Measurements from ENCODE around the gene TALDO1.
"Not testable (repeated sequence)": the region's sequence is repeated elsewhere in the genome, so short reads cannot be mapped to it uniquely, and the experiment has no call there.

The TALDO1 gene

DNA sequence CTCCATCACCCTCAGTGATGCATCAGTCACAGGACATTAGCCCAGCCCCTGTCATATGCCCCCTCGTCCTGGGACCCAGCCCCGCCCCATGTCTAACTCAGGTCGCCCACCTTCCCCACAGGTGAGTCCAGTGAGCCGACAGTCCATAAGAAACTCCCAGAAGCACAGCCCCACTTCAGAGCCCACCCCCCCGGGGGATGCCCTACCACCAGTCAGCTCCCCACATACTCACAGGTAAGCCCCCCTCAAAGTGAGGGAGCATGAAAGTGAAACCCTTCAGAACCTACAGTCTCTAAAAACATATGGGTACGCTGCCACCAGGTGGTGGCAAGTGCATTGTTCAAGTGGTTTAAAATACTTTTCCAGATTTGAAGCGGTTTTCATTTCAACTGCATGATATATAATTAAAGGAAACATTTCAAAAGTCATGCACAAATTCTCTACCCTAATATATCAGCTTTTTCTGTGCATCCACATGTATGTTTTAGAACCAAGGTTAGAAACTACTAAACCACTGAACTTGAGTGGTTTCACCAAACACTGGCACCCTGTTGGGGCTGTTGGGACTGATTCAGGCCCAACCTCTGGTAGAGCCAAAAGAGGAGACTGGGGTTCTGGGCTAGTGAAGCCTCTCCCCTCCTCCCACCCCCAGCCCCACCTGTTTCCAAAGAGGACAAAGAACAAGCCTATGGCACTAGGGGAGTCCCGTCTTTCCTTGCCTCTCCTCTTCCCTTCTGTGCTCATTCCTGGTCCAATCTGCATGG, 24.0 kb upstream of the TALDO1 start:
- Mint-ChIP-seq H3K36me3 (ENCODE audit: low read depth) (no peaks in the 10 kb centered on the region), H3K4me1 (ENCODE audit: low read depth) (peaks cover 10% of the 10 kb centered on the region), H3K9me3 (no peaks in the 10 kb centered on the region), H3K4me3 (peak overlapping the region; percentile 74), H3K27me3 (ENCODE audit: low read depth) (peaks cover 35% of the 10 kb centered on the region), H3K27ac (no peak overlapping the region)
- peak; percentile 46 for DNase-seq (ENCODE audit: low spot score)

DNA sequence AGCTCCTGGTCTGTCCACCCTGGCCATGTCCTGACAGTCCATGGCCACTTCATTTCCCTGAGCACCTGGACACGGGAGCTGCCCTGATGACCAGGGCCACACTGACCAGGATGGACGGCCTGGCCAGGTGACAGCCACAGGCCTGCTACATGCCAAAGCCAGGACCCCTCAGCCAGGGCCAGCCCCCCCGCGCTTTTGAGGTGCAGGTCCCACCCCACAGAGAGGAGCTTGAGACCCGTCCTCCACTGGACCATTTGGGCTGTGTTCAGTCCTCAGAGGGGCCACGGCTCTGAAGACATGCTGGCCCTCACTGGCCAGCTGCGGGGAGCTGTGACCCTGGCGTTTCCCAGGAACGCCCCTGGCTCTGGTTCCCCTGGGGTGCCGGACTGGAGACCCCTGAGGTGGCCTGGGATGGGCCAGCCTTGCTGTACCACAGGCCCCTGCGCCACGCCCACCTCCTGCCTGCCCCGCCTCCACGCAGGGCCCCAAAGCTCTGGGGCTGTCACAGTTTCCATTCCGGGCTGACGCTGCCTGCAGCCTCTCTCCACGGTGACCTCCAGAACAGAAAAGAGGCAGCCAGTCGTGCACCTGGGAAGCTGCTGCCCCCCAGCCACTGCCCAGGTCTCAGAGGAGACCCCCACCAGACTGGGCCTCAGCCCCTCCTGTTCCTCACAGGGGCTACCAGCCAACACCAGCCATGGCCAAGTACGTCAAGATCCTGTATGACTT, 23.1 kb upstream of the TALDO1 start:
- Mint-ChIP-seq H3K4me1 (ENCODE audit: low read depth) (peaks cover 10% of the 10 kb centered on the region), H3K27me3 (ENCODE audit: low read depth) (peaks cover 31% of the 10 kb centered on the region), H3K4me3 (peak overlapping the region; percentile 29), H3K9me3 (no peaks in the 10 kb centered on the region), H3K27ac (no peak overlapping the region), H3K36me3 (ENCODE audit: low read depth) (no peaks in the 10 kb centered on the region)
- DNase-seq (ENCODE audit: low spot score), result no peak

DNA sequence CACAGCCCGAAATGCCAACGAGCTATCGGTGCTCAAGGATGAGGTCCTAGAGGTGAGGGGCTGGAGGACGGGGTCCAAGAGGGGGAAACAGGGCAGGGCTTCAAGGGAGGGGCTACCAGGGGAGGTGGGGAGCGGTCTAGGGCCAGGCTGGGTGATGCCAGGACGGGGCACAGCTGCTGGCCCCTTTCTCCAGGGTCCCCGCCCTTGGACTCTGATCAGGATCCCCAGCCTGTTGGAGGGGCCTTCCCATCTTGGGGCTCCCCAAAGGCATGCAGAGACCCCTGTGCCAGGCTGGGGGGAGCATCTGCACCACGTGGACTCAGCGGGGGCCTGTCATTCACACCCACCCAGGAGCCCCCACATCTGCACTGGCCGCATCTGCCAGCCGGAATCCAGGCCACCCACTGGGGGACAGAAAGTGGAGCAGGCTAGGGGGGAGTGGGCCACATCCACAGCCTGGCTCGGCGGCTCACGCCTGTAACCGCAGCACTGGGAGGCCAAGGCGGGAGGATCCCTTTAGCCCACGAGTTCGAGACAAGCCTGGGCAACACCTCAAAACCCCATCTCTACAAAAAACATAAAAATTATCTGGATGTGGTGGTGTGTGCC, 22.4 kb upstream of the TALDO1 start:
- DNase-seq (ENCODE audit: low spot score), result no peak
- no peaks in the 10 kb centered on the region for H3K9me3 Mint-ChIP-seq
- H3K27ac Mint-ChIP-seq, result no peak overlapping the region
- H3K27me3 Mint-ChIP-seq (ENCODE audit: low read depth), result peaks cover 25% of the 10 kb centered on the region
- peak overlapping the region; percentile 77 for H3K4me3 Mint-ChIP-seq
- H3K4me1 Mint-ChIP-seq (ENCODE audit: low read depth), result peaks cover 10% of the 10 kb centered on the region
- H3K36me3 Mint-ChIP-seq (ENCODE audit: low read depth), result no peaks in the 10 kb centered on the region

DNA sequence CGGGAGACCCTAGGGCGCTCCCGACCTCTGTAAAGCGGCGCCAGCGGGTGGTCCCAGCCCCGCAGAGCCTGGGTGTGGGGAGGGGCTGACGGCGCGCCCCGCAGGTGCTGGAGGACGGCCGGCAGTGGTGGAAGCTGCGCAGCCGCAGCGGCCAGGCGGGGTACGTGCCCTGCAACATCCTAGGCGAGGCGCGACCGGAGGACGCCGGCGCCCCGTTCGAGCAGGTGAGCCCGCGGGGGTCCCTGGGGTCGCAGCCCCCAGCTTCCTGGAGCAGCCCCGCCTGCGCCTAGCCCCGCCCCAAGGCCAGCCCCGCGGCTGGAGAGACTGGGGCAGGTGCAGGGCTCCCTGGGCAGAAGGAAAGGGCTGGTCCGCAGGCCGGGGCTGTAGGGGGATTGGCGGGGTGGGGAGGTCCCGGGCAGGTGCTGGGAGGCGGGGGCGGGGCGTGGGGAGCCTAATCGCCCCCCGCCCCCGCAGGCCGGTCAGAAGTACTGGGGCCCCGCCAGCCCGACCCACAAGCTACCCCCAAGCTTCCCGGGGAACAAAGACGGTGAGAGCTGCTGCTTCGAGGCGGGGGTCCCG, 21.6 kb upstream of the TALDO1 start:
- Mint-ChIP-seq H3K36me3 (ENCODE audit: low read depth) (no peaks in the 10 kb centered on the region), H3K27ac (no peak overlapping the region), H3K27me3 (ENCODE audit: low read depth) (peaks cover 20% of the 10 kb centered on the region), H3K4me1 (ENCODE audit: low read depth) (peaks cover 10% of the 10 kb centered on the region), H3K4me3 (peak overlapping the region; percentile 77), H3K9me3 (no peaks in the 10 kb centered on the region)
- DNase-seq (ENCODE audit: low spot score), result no peak

DNA sequence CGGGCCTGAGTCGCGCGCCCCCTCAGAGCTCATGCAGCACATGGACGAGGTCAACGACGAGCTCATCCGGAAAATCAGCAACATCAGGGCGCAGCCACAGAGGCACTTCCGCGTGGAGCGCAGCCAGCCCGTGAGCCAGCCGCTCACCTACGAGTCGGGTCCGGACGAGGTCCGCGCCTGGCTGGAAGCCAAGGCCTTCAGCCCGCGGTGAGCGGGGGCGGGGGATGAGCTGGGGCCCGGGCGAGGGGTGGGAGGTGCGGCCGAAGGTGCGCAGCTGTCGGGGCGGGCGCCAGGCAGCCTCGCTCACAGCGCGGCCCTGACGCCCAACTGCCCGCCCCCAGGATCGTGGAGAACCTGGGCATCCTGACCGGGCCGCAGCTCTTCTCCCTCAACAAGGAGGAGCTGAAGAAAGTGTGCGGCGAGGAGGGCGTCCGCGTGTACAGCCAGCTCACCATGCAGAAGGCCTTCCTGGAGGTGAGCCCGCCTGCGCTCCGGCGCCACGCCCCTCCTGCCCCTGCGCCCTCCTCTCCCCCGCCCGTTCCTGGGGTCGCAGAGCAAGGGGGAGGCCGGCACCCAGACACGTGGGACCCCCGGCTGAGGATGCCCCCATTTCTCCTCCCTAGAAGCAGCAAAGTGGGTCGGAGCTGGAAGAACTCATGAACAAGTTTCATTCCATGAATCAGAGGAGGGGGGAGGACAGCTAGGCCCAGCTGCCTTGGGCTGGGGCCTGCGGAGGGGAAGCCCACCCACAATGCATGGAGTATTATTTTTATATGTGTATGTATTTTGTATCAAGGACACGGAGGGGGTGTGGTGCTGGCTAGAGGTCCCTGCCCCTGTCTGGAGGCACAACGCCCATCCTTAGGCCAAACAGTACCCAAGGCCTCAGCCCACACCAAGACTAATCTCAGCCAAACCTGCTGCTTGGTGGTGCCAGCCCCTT, 20.7 kb upstream of the TALDO1 start:
- DNase-seq (ENCODE audit: low spot score), result peak; percentile 57
- H3K36me3 Mint-ChIP-seq (ENCODE audit: low read depth), result no peaks in the 10 kb centered on the region
- peak overlapping the region; percentile 36 for H3K27ac Mint-ChIP-seq
- peaks cover 17% of the 10 kb centered on the region for H3K27me3 Mint-ChIP-seq (ENCODE audit: low read depth)
- H3K4me3 Mint-ChIP-seq, result peak overlapping the region; percentile 54
- peaks cover 8% of the 10 kb centered on the region for H3K4me1 Mint-ChIP-seq (ENCODE audit: low read depth)
- H3K9me3 Mint-ChIP-seq, result no peaks in the 10 kb centered on the region

DNA sequence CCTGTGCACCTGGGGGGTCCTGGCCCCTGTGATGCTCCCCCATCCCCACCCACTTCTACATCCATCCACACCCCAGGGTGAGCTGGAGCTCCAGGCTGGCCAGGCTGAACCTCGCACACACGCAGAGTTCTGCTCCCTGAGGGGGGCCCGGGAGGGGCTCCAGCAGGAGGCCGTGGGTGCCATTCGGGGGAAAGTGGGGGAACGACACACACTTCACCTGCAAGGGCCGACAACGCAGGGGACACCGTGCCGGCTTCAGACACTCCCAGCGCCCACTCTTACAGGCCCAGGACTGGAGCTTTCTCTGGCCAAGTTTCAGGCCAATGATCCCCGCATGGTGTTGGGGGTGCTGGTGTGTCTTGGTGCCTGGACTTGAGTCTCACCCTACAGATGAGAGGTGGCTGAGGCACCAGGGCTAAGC, 20.0 kb upstream of the TALDO1 start:
- H3K4me3 Mint-ChIP-seq, result no peak overlapping the region
- DNase-seq (ENCODE audit: low spot score), result no peak
- peaks cover 13% of the 10 kb centered on the region for H3K27me3 Mint-ChIP-seq (ENCODE audit: low read depth)
- no peaks in the 10 kb centered on the region for H3K9me3 Mint-ChIP-seq
- no peak overlapping the region for H3K27ac Mint-ChIP-seq
- H3K4me1 Mint-ChIP-seq (ENCODE audit: low read depth), result peaks cover 8% of the 10 kb centered on the region
- no peaks in the 10 kb centered on the region for H3K36me3 Mint-ChIP-seq (ENCODE audit: low read depth)

DNA sequence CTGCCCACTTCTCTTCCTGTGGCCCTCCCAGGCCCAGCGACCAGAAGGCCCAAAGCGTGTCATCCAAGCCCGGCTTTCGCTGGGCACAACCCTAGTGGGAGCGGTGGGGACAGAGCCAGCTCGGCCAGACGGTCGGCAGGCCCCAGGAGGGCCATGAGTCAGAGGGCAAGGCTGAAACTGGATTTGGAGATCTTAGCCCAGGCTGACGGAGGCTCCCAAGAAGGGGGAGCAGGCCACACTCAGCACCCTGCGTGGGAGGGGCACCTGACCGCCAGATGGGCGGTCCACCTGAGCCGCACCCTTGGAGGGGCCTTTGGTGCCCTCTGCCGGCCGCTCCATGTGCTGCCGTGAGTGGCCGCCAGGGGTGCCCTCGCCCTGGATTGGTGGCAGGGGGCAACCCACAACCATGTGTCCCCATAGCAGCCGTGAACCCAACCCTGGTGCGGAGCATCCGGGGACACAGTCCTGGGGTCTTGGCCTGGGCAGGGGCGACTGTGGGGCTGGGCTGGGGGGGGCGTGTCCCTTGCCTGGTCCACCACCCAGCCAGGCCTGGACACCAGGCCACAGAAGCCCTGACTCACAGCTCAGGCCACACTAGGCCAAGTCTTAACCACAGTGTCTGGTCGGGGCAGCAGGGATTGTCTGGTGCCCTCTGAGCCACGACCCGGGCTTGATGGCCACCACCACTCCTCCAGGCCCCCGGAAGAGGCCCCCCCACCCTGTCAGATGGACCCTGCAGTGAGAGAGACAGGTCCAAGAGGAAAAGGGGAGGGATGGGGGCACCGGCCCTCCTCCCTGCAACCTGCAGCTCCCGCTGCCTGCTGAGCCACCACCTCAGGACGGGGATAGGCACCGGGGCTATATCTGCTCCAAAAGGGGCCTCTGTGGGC, 19.2 kb upstream of the TALDO1 start:
- Mint-ChIP-seq H3K9me3 (no peaks in the 10 kb centered on the region), H3K27me3 (ENCODE audit: low read depth) (peaks cover 11% of the 10 kb centered on the region), H3K36me3 (ENCODE audit: low read depth) (no peaks in the 10 kb centered on the region), H3K27ac (no peak overlapping the region), H3K4me3 (no peak overlapping the region), H3K4me1 (ENCODE audit: low read depth) (peaks cover 6% of the 10 kb centered on the region)
- peak; percentile 83 for DNase-seq (ENCODE audit: low spot score)

DNA sequence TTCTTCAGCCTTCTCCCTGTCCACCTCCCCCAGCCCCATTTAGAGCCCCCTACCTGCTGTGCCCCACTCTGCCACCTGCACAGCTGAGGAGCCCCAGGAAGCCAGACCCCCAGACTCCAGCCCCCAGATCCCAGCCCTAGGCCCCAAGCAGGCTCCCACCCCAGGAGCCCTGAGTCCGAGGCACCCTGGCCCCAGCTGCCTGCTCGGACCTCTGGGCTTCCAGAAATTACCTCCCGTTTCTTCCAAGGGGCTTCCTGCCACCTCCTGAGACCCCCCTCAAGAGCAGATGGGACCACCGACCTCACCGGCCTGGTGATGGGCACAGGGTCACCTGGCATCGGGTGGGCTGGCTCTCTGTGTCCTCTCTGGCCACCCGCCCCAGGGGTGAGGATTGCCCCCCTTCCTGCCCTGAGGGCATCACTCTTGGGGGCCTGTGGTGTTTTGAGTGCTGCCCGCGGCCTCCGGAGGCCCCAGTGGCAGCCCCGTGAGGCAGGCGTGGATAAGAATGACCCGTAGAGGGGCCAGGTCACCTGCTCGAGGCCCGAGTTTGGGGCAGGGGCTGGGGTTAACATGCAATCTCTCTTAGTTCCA, 18.3 kb upstream of the TALDO1 start:
- Mint-ChIP-seq H3K36me3 (ENCODE audit: low read depth) (no peaks in the 10 kb centered on the region), H3K4me3 (no peak overlapping the region), H3K27me3 (ENCODE audit: low read depth) (peaks cover 8% of the 10 kb centered on the region), H3K27ac (no peak overlapping the region), H3K4me1 (ENCODE audit: low read depth) (peaks cover 2% of the 10 kb centered on the region), H3K9me3 (no peaks in the 10 kb centered on the region)
- no peak for DNase-seq (ENCODE audit: low spot score)

DNA sequence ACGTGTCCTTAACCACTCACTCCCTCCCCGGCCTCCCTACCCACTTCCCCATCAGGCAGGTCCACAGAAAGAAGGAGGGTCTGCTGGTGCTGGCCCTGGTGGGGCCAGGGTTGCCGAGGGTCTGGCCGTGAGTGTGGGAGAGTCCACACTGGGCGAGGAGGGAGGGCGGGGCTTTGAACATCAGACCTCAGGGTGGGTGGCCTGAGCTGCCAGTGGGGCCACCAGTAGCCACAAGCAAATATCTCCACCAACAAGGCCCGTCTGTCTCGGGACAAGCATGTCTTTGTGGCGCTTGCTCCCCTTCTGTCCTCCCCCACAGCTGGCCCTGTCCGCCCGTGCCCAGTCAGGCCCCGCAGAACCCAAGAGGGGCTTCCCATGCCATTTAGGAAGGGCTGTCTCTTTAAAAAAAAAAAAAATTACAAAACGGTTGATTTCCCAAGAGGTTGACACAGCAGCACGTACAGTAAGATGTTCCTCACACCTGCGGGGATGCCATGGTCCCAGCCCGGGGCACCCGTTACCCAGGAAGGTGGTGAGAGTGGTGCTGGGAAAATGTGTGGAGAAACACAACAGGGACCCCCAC, 17.7 kb upstream of the TALDO1 start:
- H3K4me1 Mint-ChIP-seq (ENCODE audit: low read depth), result peaks cover 2% of the 10 kb centered on the region
- DNase-seq (ENCODE audit: low spot score), result no peak
- no peaks in the 10 kb centered on the region for H3K36me3 Mint-ChIP-seq (ENCODE audit: low read depth)
- no peaks in the 10 kb centered on the region for H3K9me3 Mint-ChIP-seq
- H3K27ac Mint-ChIP-seq, result no peak overlapping the region
- peaks cover 6% of the 10 kb centered on the region for H3K27me3 Mint-ChIP-seq (ENCODE audit: low read depth)
- H3K4me3 Mint-ChIP-seq, result no peak overlapping the region

DNA sequence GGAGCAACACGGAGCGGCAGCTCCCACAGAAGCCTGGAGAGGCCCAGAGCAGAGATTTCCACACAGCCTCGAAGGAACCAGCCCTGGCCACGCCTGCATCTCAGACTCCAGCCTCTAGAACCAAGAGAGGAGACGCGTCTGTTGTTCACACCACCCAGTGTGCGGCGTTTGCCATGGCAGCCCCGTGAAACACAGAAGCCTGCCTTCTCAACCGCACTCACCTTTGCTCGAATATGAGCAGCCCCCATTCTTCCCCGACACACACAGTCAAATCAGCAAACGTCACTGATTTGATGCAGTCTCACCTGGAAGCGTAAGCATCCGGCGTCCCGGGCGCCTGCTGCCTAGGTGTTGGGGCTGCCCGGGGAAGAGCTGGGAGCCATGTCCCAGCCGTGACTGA, 14.2 kb upstream of the TALDO1 start:
- H3K4me3 Mint-ChIP-seq, result no peak overlapping the region
- no peaks in the 10 kb centered on the region for H3K36me3 Mint-ChIP-seq (ENCODE audit: low read depth)
- peaks cover 13% of the 10 kb centered on the region for H3K4me1 Mint-ChIP-seq (ENCODE audit: low read depth)
- no peak overlapping the region for H3K27ac Mint-ChIP-seq
- H3K9me3 Mint-ChIP-seq, result no peaks in the 10 kb centered on the region
- H3K27me3 Mint-ChIP-seq (ENCODE audit: low read depth), result peaks cover 7% of the 10 kb centered on the region
- DNase-seq (ENCODE audit: low spot score), result no peak

DNA sequence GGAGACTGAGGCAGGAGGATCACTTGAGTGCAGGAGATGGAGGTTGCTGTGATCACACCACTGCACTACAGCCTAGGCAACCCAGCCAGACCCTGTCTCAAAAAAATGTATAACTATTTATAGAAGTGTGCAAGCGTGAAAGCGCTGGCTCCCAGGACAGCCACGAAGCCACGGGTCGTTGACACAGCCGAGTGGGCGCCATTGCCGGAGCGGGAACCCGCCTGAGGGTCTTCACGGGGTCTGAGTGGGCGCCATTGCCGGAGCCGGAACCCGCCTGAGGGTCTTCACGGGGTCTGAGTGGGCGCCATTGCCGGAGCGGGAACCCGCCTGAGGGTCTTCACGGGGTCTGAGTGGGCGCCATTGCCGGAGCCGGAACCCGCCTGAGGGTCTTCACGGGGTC, 12.7 kb upstream of the TALDO1 start:
- H3K4me3 Mint-ChIP-seq; DNase-seq (ENCODE audit: low spot score); H3K36me3 Mint-ChIP-seq (ENCODE audit: low read depth); H3K9me3 Mint-ChIP-seq; H3K27ac Mint-ChIP-seq: not testable (repeated sequence)
- H3K27me3 Mint-ChIP-seq (ENCODE audit: low read depth), result peaks cover 16% of the 10 kb centered on the region
- peaks cover 14% of the 10 kb centered on the region for H3K4me1 Mint-ChIP-seq (ENCODE audit: low read depth)

DNA sequence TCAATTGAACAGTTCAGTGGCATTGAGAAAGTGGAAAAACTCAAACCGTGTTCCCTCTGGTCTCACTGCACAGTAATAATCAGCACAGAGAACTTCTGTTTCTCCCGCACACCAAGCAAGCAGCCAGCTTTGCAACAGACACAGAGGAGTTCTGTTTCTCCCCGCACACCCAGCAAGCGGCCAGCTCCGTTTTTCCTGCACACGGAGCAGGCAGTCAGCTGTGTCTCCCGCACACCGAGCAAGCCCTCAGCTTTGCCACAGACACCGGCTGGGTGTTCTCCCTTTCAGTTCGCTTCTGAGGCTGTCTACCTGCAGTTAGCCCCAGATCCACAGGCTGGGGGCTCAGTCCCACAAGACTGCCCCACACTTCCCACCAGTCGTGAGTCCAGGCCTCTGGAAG, 9.9 kb upstream of the TALDO1 start:
- no peak for DNase-seq (ENCODE audit: low spot score)
- peak overlapping the region; percentile 73 for H3K4me3 Mint-ChIP-seq
- no peak overlapping the region for H3K27ac Mint-ChIP-seq
- H3K9me3 Mint-ChIP-seq, result no peaks in the 10 kb centered on the region
- no peaks in the 10 kb centered on the region for H3K36me3 Mint-ChIP-seq (ENCODE audit: low read depth)
- peaks cover 16% of the 10 kb centered on the region for H3K27me3 Mint-ChIP-seq (ENCODE audit: low read depth)
- peaks cover 14% of the 10 kb centered on the region for H3K4me1 Mint-ChIP-seq (ENCODE audit: low read depth)
